ENCODE results near the gene RPL3. TPM values are rescaled to one million over a fixed set of nuclear protein-coding genes. Genes with fewer than 3 reads are reported as not detected.

The RPL3 gene
- total RNA-seq, 2 experiments from 2014 or later: 3,952 to 3,974 TPM

DNA sequence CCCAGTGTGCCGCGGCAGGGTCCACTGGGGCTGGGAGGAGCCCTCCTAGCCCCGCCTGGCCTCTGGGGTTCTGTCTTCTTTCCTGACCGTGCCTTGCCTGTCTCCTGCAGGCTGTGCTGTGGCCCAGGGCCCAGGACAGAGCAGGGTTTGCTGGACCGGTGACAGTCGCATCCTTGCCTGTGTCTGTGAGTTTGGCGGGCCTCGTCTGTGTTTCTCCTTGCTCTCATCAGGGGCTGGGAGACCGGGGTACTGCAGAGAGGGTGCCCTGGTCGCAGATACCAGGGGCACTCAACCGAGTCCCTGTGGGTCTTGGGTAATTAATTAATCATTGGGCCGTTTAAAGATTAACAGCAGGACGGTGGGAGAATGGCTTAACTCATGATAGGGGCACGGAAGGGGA is 29.9 kb downstream of the RPL3 start:
- no peak overlapping the region for H3K27ac Mint-ChIP-seq
- H3K4me1 Mint-ChIP-seq (ENCODE audit: low read depth): peaks cover 8% of the 10 kb centered on the region
- DNase-seq (no peak), ATAC-seq (ENCODE audit: poor library complexity) (no peak)
- H3K4me3 Mint-ChIP-seq: no peak overlapping the region
- H3K27me3 Mint-ChIP-seq: no peaks in the 10 kb centered on the region
- peaks cover 8 to 10% of the 10 kb centered on the region in 2 experiments for H3K9me3 ChIP-seq (ENCODE audit: control insufficient read depth in 1 of 2, insufficient read depth in 1 of 2, low read length in 2 of 2)
- ChIA-PET CTCF (no interaction called here), POLR2A (no interaction called here)
- intact Hi-C loops (cut with DNase I, micrococcal nuclease): loop anchor here in 1 of 2 experiments (10.0 kb wide), 1 partner anchor 685 kb away; no protein-coding TSS in a partner anchor
- TF ChIP-seq, protein P1, sequence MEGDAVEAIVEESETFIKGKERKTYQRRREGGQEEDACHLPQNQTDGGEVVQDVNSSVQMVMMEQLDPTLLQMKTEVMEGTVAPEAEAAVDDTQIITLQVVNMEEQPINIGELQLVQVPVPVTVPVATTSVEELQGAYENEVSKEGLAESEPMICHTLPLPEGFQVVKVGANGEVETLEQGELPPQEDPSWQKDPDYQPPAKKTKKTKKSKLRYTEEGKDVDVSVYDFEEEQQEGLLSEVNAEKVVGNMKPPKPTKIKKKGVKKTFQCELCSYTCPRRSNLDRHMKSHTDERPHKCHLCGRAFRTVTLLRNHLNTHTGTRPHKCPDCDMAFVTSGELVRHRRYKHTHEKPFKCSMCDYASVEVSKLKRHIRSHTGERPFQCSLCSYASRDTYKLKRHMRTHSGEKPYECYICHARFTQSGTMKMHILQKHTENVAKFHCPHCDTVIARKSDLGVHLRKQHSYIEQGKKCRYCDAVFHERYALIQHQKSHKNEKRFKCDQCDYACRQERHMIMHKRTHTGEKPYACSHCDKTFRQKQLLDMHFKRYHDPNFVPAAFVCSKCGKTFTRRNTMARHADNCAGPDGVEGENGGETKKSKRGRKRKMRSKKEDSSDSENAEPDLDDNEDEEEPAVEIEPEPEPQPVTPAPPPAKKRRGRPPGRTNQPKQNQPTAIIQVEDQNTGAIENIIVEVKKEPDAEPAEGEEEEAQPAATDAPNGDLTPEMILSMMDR (IDR thresholded peaks at IDR 0.05): no peak
- no peak overlapping the region for H3K27ac ChIP-seq (ENCODE audit: low read depth in 1 of 2, low read length in 2 of 2)
- H3K36me3 ChIP-seq (ENCODE audit: insufficient read depth, low read length): no peaks in the 10 kb centered on the region
- H3K36me3 Mint-ChIP-seq (ENCODE audit: low read depth): no peaks in the 10 kb centered on the region
- peaks cover 5% of the 10 kb centered on the region for H3K4me1 ChIP-seq (ENCODE audit: insufficient read depth, low read length)
- no peaks in the 10 kb centered on the region for H3K27me3 ChIP-seq (ENCODE audit: control insufficient read depth in 1 of 2, insufficient read depth in 2 of 2, low read length in 2 of 2)
- H3K9me3 Mint-ChIP-seq: no peaks in the 10 kb centered on the region
- H3K4me3 ChIP-seq (ENCODE audit: low read length): no peak overlapping the region

DNA sequence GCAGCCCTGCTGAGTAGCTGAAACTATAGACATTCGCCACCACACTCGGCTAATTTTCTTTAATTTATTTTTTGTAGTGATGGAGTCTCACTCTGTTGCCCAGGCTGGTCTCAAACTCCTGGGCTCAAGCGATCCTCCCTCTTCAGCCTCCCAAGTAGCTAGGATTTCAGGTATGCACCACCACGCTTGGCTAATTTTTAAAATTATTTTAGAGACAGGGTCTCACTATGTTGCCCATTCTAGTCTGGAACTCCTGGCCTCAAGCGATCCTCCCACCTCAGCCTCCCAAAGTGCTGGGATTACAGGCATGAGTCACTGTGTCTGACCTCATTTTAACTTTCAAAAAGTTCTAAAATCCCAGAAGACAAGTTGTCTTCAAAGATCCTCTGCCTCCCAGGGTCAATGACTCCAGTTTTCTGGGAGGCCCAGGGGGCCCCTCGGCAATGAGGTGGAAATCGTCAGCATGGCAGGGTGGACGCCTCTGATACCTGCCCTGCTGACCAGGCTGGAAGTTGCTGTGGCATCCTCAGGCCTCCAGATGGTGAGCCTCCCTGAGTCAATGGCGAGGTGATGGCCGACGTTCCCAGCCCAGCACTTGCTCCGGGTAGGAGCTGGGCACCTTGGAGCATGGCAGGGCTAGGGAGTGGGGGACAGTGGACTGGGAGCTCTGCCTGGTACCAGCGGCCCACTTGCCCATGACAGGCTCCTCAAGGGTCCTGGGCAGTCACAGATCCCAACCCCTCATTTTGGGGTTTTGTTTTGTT is 31.1 kb downstream of the RPL3 start:
- no peak overlapping the region for H3K27ac ChIP-seq (ENCODE audit: low read depth in 1 of 2, low read length in 2 of 2)
- H3K9me3 Mint-ChIP-seq: no peaks in the 10 kb centered on the region
- ChIA-PET POLR2A (no interaction called here), CTCF (no interaction called here)
- TF ChIP-seq, protein P1 (IDR thresholded peaks at IDR 0.05): no peak
- H3K36me3 ChIP-seq (ENCODE audit: insufficient read depth, low read length): no peaks in the 10 kb centered on the region
- intact Hi-C loops (cut with DNase I, micrococcal nuclease): loop anchor here in 1 of 2 experiments (10.0 kb wide), 1 partner anchor 684 kb away; no protein-coding TSS in a partner anchor
- H3K27ac Mint-ChIP-seq: no peak overlapping the region
- H3K4me3 Mint-ChIP-seq: no peak overlapping the region
- H3K4me3 ChIP-seq (ENCODE audit: low read length): no peak overlapping the region
- H3K36me3 Mint-ChIP-seq (ENCODE audit: low read depth): no peaks in the 10 kb centered on the region
- DNase-seq: no peak
- H3K9me3 ChIP-seq (ENCODE audit: control insufficient read depth in 1 of 2, insufficient read depth in 1 of 2, low read length in 2 of 2): peaks cover 9 to 14% of the 10 kb centered on the region in 2 experiments
- H3K27me3 ChIP-seq (ENCODE audit: control insufficient read depth in 1 of 2, insufficient read depth in 2 of 2, low read length in 2 of 2): no peaks in the 10 kb centered on the region
- H3K4me1 Mint-ChIP-seq (ENCODE audit: low read depth): peaks cover 8% of the 10 kb centered on the region
- peaks cover 6% of the 10 kb centered on the region for H3K4me1 ChIP-seq (ENCODE audit: insufficient read depth, low read length)
- H3K27me3 Mint-ChIP-seq: no peaks in the 10 kb centered on the region
- no peak for ATAC-seq (ENCODE audit: poor library complexity)

DNA sequence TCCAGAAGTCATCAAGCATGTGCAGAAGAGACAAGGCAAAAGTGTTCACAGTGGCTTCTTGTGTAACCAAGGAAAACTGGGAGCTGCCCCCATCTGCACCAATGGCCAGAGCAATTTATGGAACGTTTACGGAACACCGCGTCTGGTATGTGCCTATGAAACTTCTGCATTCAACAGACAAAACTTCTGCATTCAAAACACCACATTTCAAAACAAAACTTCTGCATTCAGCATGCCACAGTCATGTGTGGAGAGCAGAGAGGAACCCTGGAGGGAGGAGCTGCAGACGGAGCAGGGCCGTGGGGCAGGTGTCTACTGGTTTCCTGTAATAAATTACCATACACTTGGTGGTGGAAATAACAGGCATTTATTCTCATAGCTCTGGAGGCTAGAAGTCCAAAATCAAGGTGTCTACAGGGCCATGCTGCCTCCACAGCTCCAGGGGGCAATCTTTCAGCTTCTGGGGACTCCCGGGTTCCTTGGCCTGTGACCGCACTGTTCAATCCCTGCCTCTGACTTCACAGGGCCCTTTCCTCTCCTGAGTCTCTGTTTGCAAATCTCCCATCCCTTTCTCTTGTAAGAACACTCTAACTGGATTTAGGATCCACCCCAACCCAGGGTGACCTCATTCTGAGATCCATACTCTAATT is 32.2 kb downstream of the RPL3 start:
- Histone ChIP-seq H3K4me1 (ENCODE audit: insufficient read depth, low read length) (peaks cover 8% of the 10 kb centered on the region), H3K9me3 (ENCODE audit: control insufficient read depth in 1 of 2, insufficient read depth in 1 of 2, low read length in 2 of 2) (peaks cover 9 to 14% of the 10 kb centered on the region in 2 experiments), H3K27me3 (ENCODE audit: control insufficient read depth in 1 of 2, insufficient read depth in 2 of 2, low read length in 2 of 2) (no peaks in the 10 kb centered on the region), H3K36me3 (ENCODE audit: insufficient read depth, low read length) (no peaks in the 10 kb centered on the region), H3K4me3 (ENCODE audit: low read length) (no peak overlapping the region), H3K27ac (ENCODE audit: low read depth in 1 of 2, low read length in 2 of 2) (no peak overlapping the region)
- ChIA-PET CTCF (no interaction called here), POLR2A (no interaction called here)
- ATAC-seq (ENCODE audit: poor library complexity) (peak; percentile 39), DNase-seq (peak in 3 of 14 experiments; percentile 34 to 48 (median 45))
- Mint-ChIP-seq H3K36me3 (ENCODE audit: low read depth) (no peaks in the 10 kb centered on the region), H3K4me3 (no peak overlapping the region), H3K4me1 (ENCODE audit: low read depth) (peaks cover 8% of the 10 kb centered on the region), H3K27ac (no peak overlapping the region), H3K27me3 (no peaks in the 10 kb centered on the region), H3K9me3 (no peaks in the 10 kb centered on the region)
- intact Hi-C loops (cut with DNase I, micrococcal nuclease): loop anchor here in 1 of 2 experiments (10.0 kb wide), 1 partner anchor 682 kb away; no protein-coding TSS in a partner anchor
- TF ChIP-seq, protein P1 (IDR thresholded peaks at IDR 0.05): no peak

All from CD4-positive, alpha-beta T cell (primary cell).